ENCODE data around the gene UBE4B.

UBE4B gene

GRCh38 chr1:10074059-10074851 lies 41.5 kb downstream of the UBE4B start:
- Histone ChIP-seq H3K9ac (ENCODE audit: low read length) (no peak overlapping the region), H3K4me3 (ENCODE audit: low read length) (no peak overlapping the region), H3K4me1 (ENCODE audit: control insufficient read depth, insufficient read depth, low read length) (peaks cover 18% of the 10 kb centered on the region), H3K36me3 (ENCODE audit: control insufficient read depth, insufficient read depth, low read length, severe bottlenecking) (no peaks in the 10 kb centered on the region), H3K27me3 (replicated peaks; ENCODE audit: control insufficient read depth, insufficient read depth, low read length) (no peaks in the 10 kb centered on the region), H3K9me3 (ENCODE audit: control insufficient read depth, low read length) (no peaks in the 10 kb centered on the region)
- DNase-seq (ENCODE audit: low read depth) = peak; percentile 94

- Histone ChIP-seq H3K36me3 (ENCODE audit: control insufficient read depth, insufficient read depth, low read length, severe bottlenecking) (no peaks in the 10 kb centered on the region), H3K4me3 (ENCODE audit: low read length) (no peak overlapping the region), H3K4me1 (ENCODE audit: control insufficient read depth, insufficient read depth, low read length) (peaks cover 18% of the 10 kb centered on the region), H3K9ac (ENCODE audit: low read length) (no peak overlapping the region), H3K9me3 (ENCODE audit: control insufficient read depth, low read length) (no peaks in the 10 kb centered on the region), H3K27me3 (replicated peaks; ENCODE audit: control insufficient read depth, insufficient read depth, low read length) (no peaks in the 10 kb centered on the region)
- DNase-seq (ENCODE audit: low read depth) = peak; percentile 29
Measured at GRCh38 chr1:10074852-10075730, 42.3 kb downstream of the UBE4B start.

- Histone ChIP-seq H3K9me3 (ENCODE audit: control insufficient read depth, low read length) (no peaks in the 10 kb centered on the region), H3K9ac (ENCODE audit: low read length) (no peak overlapping the region), H3K4me1 (ENCODE audit: control insufficient read depth, insufficient read depth, low read length) (peaks cover 18% of the 10 kb centered on the region), H3K27me3 (replicated peaks; ENCODE audit: control insufficient read depth, insufficient read depth, low read length) (no peaks in the 10 kb centered on the region), H3K4me3 (ENCODE audit: low read length) (no peak overlapping the region), H3K36me3 (ENCODE audit: control insufficient read depth, insufficient read depth, low read length, severe bottlenecking) (no peaks in the 10 kb centered on the region)
- no peak for DNase-seq (ENCODE audit: low read depth)
Measured at GRCh38 chr1:10075732-10076131, 43.0 kb downstream of the UBE4B start.

- H3K9me3 ChIP-seq (ENCODE audit: control insufficient read depth, low read length) = no peaks in the 10 kb centered on the region
- no peak overlapping the region for H3K9ac ChIP-seq (ENCODE audit: low read length)
- no peaks in the 10 kb centered on the region for H3K27me3 ChIP-seq (replicated peaks; ENCODE audit: control insufficient read depth, insufficient read depth, low read length)
- no peak for DNase-seq (ENCODE audit: low read depth)
- H3K36me3 ChIP-seq (ENCODE audit: control insufficient read depth, insufficient read depth, low read length, severe bottlenecking) = no peaks in the 10 kb centered on the region
- no peak overlapping the region for H3K4me3 ChIP-seq (ENCODE audit: low read length)
- peaks cover 26% of the 10 kb centered on the region for H3K4me1 ChIP-seq (ENCODE audit: control insufficient read depth, insufficient read depth, low read length)
Measured at GRCh38 chr1:10078494-10078893, 45.7 kb downstream of the UBE4B start.

- H3K4me3 ChIP-seq (ENCODE audit: low read length) = no peak overlapping the region
- H3K27me3 ChIP-seq (replicated peaks; ENCODE audit: control insufficient read depth, insufficient read depth, low read length) = no peaks in the 10 kb centered on the region
- peaks cover 14% of the 10 kb centered on the region for H3K4me1 ChIP-seq (ENCODE audit: control insufficient read depth, insufficient read depth, low read length)
- no peak for DNase-seq (ENCODE audit: low read depth)
- H3K9ac ChIP-seq (ENCODE audit: low read length) = no peak overlapping the region
- no peaks in the 10 kb centered on the region for H3K9me3 ChIP-seq (ENCODE audit: control insufficient read depth, low read length)
- H3K36me3 ChIP-seq (ENCODE audit: control insufficient read depth, insufficient read depth, low read length, severe bottlenecking) = no peaks in the 10 kb centered on the region
Measured at GRCh38 chr1:10080523-10080922, 47.8 kb downstream of the UBE4B start.

GRCh38 chr1:10082785-10083479 lies 50.2 kb downstream of the UBE4B start:
- Histone ChIP-seq H3K27me3 (replicated peaks; ENCODE audit: control insufficient read depth, insufficient read depth, low read length) (no peaks in the 10 kb centered on the region), H3K9me3 (ENCODE audit: control insufficient read depth, low read length) (no peaks in the 10 kb centered on the region), H3K4me3 (ENCODE audit: low read length) (no peak overlapping the region), H3K9ac (ENCODE audit: low read length) (no peak overlapping the region), H3K4me1 (ENCODE audit: control insufficient read depth, insufficient read depth, low read length) (peaks cover 13% of the 10 kb centered on the region), H3K36me3 (ENCODE audit: control insufficient read depth, insufficient read depth, low read length, severe bottlenecking) (no peaks in the 10 kb centered on the region)
- DNase-seq (ENCODE audit: low read depth) = peak; percentile 54

- DNase-seq (ENCODE audit: low read depth) = no peak
- Histone ChIP-seq H3K4me1 (ENCODE audit: control insufficient read depth, insufficient read depth, low read length) (peaks cover 13% of the 10 kb centered on the region), H3K36me3 (ENCODE audit: control insufficient read depth, insufficient read depth, low read length, severe bottlenecking) (no peaks in the 10 kb centered on the region), H3K4me3 (ENCODE audit: low read length) (no peak overlapping the region), H3K9ac (ENCODE audit: low read length) (no peak overlapping the region), H3K27me3 (replicated peaks; ENCODE audit: control insufficient read depth, insufficient read depth, low read length) (no peaks in the 10 kb centered on the region), H3K9me3 (ENCODE audit: control insufficient read depth, low read length) (no peaks in the 10 kb centered on the region)
Measured at GRCh38 chr1:10084045-10084444, 51.3 kb downstream of the UBE4B start.

- no peak overlapping the region for H3K4me3 ChIP-seq (ENCODE audit: low read length)
- DNase-seq (ENCODE audit: low read depth) = no peak
- H3K9ac ChIP-seq (ENCODE audit: low read length) = no peak overlapping the region
- no peaks in the 10 kb centered on the region for H3K27me3 ChIP-seq (replicated peaks; ENCODE audit: control insufficient read depth, insufficient read depth, low read length)
- no peaks in the 10 kb centered on the region for H3K9me3 ChIP-seq (ENCODE audit: control insufficient read depth, low read length)
- no peaks in the 10 kb centered on the region for H3K36me3 ChIP-seq (ENCODE audit: control insufficient read depth, insufficient read depth, low read length, severe bottlenecking)
- H3K4me1 ChIP-seq (ENCODE audit: control insufficient read depth, insufficient read depth, low read length) = peaks cover 13% of the 10 kb centered on the region
Measured at GRCh38 chr1:10085076-10085475, 52.3 kb downstream of the UBE4B start.

GRCh38 chr1:10087210-10087609 lies 54.5 kb downstream of the UBE4B start:
- Histone ChIP-seq H3K9ac (ENCODE audit: low read length) (no peak overlapping the region), H3K27me3 (replicated peaks; ENCODE audit: control insufficient read depth, insufficient read depth, low read length) (no peaks in the 10 kb centered on the region), H3K4me1 (ENCODE audit: control insufficient read depth, insufficient read depth, low read length) (peaks cover 13% of the 10 kb centered on the region), H3K4me3 (ENCODE audit: low read length) (no peak overlapping the region), H3K9me3 (ENCODE audit: control insufficient read depth, low read length) (no peaks in the 10 kb centered on the region), H3K36me3 (ENCODE audit: control insufficient read depth, insufficient read depth, low read length, severe bottlenecking) (peaks cover 4% of the 10 kb centered on the region)
- DNase-seq (ENCODE audit: low read depth) = no peak

- DNase-seq (ENCODE audit: low read depth) = peak; percentile 22
- Histone ChIP-seq H3K4me1 (ENCODE audit: control insufficient read depth, insufficient read depth, low read length) (no peaks in the 10 kb centered on the region), H3K9ac (ENCODE audit: low read length) (no peak overlapping the region), H3K27me3 (replicated peaks; ENCODE audit: control insufficient read depth, insufficient read depth, low read length) (no peaks in the 10 kb centered on the region), H3K36me3 (ENCODE audit: control insufficient read depth, insufficient read depth, low read length, severe bottlenecking) (peaks cover 64% of the 10 kb centered on the region), H3K4me3 (ENCODE audit: low read length) (no peak overlapping the region), H3K9me3 (ENCODE audit: control insufficient read depth, low read length) (no peaks in the 10 kb centered on the region)
Measured at GRCh38 chr1:10101929-10102328, 69.2 kb downstream of the UBE4B start.

GRCh38 chr1:10103193-10103592 lies 70.4 kb downstream of the UBE4B start:
- Histone ChIP-seq H3K9me3 (ENCODE audit: control insufficient read depth, low read length) (no peaks in the 10 kb centered on the region), H3K9ac (ENCODE audit: low read length) (no peak overlapping the region), H3K4me3 (ENCODE audit: low read length) (no peak overlapping the region), H3K4me1 (ENCODE audit: control insufficient read depth, insufficient read depth, low read length) (peaks cover 1% of the 10 kb centered on the region), H3K36me3 (ENCODE audit: control insufficient read depth, insufficient read depth, low read length, severe bottlenecking) (peaks cover 63% of the 10 kb centered on the region), H3K27me3 (replicated peaks; ENCODE audit: control insufficient read depth, insufficient read depth, low read length) (no peaks in the 10 kb centered on the region)
- DNase-seq (ENCODE audit: low read depth) = no peak
